HFFc6 (cell line): ENCODE measurements around the gene PAEP. TPM values are rescaled to one million over a fixed set of nuclear protein-coding genes. Genes with fewer than 3 reads are reported as not detected.

ENCODE experiments used
- DNase-seq: peaks from one replicate; pipeline ENCODE4 v3.0.0-alpha.2; 2018
- H3K27ac Mint-ChIP-seq: 2 replicates; pipeline ENCODE4 v1.8.0; 2020; ENCODE audit warnings: mild to moderate bottlenecking, mixed read lengths
- H3K27me3 Mint-ChIP-seq: 2 replicates; pipeline ENCODE4 v1.8.0; 2021; ENCODE audit warnings: mild to moderate bottlenecking, moderate library complexity, mixed read lengths; ENCODE audit not compliant: insufficient read depth
- H3K36me3 Mint-ChIP-seq: 2 replicates; pipeline ENCODE4 v1.8.0; 2021; ENCODE audit warnings: low read depth, mixed read lengths
- H3K4me1 Mint-ChIP-seq: 2 replicates; pipeline ENCODE4 v1.8.0; 2020; ENCODE audit warnings: low read depth, mixed read lengths
- H3K4me3 Mint-ChIP-seq: 2 replicates; pipeline ENCODE4 v1.8.0; 2020; ENCODE audit warnings: mild to moderate bottlenecking, moderate library complexity, mixed read lengths
- H3K9me3 Mint-ChIP-seq: 2 replicates; pipeline ENCODE4 v1.8.0; 2020; ENCODE audit warnings: mild to moderate bottlenecking, mixed read lengths
- CTCF ChIP-seq: fragments of 200-600 bp; sonication (generic); IDR thresholded peaks from 2 replicates; pipeline ENCODE4 v1.5.0; 2021; ENCODE audit warnings: antibody characterized with exemption, mild to moderate bottlenecking
- total RNA-seq, 6 experiments: library from RNA; stranded (reverse); fragmentation: NEBNext Ultra II Directional; extraction: Animal tissue kit (Norgen Biotek cat#: 25700); gene quantifications; 2 replicates in 1 of 6; 3 replicates in 5 of 6; pipeline ENCODE4 v1.2.3, GENCODE V29; 2021

The PAEP gene
- total RNA-seq, 6 experiments from 2014 or later = not detected

- Mint-ChIP-seq H3K9me3 (no peaks in the 10 kb centered on the region), H3K27me3 (peaks cover 13% of the 10 kb centered on the region), H3K36me3 (no peaks in the 10 kb centered on the region), H3K4me3 (no peak overlapping the region), H3K4me1 (no peaks in the 10 kb centered on the region), H3K27ac (no peak overlapping the region)
- no peak for TF ChIP-seq CTCF
- no peak for DNase-seq
Measured at GRCh38 chr9:135605238-135605781, 43.8 kb downstream of the PAEP start.

GRCh38 chr9:135606885-135607259 is 45.3 kb downstream of the PAEP start:
- H3K4me1 Mint-ChIP-seq = no peaks in the 10 kb centered on the region
- peaks cover 13% of the 10 kb centered on the region for H3K27me3 Mint-ChIP-seq
- peaks cover 3% of the 10 kb centered on the region; the same call in 1 of the 2 replicates for H3K9me3 Mint-ChIP-seq
- DNase-seq = no peak
- H3K27ac Mint-ChIP-seq = no peak overlapping the region
- H3K36me3 Mint-ChIP-seq = no peaks in the 10 kb centered on the region
- H3K4me3 Mint-ChIP-seq = no peak overlapping the region
- TF ChIP-seq CTCF = no peak

- Mint-ChIP-seq H3K27me3 (peaks cover 13% of the 10 kb centered on the region), H3K27ac (no peak overlapping the region), H3K9me3 (peaks cover 4% of the 10 kb centered on the region; the same call in 1 of the 2 replicates), H3K4me1 (no peaks in the 10 kb centered on the region), H3K4me3 (no peak overlapping the region), H3K36me3 (no peaks in the 10 kb centered on the region)
- TF ChIP-seq CTCF = no peak
- no peak for DNase-seq
Measured at GRCh38 chr9:135607401-135608293, 46.1 kb downstream of the PAEP start.

- DNase-seq = no peak
- Mint-ChIP-seq H3K27me3 (peaks cover 16% of the 10 kb centered on the region), H3K4me3 (no peak overlapping the region), H3K9me3 (peaks cover 4% of the 10 kb centered on the region; the same call in 1 of the 2 replicates), H3K4me1 (no peaks in the 10 kb centered on the region), H3K36me3 (no peaks in the 10 kb centered on the region), H3K27ac (no peak overlapping the region)
- TF ChIP-seq CTCF = no peak
Measured at GRCh38 chr9:135608294-135608998, 46.9 kb downstream of the PAEP start.

GRCh38 chr9:135608999-135609317 is 47.4 kb downstream of the PAEP start:
- peaks cover 4% of the 10 kb centered on the region; the same call in 1 of the 2 replicates for H3K9me3 Mint-ChIP-seq
- DNase-seq = no peak
- H3K4me3 Mint-ChIP-seq = no peak overlapping the region
- H3K27ac Mint-ChIP-seq = no peak overlapping the region
- no peaks in the 10 kb centered on the region for H3K36me3 Mint-ChIP-seq
- peaks cover 16% of the 10 kb centered on the region for H3K27me3 Mint-ChIP-seq
- no peak for TF ChIP-seq CTCF
- no peaks in the 10 kb centered on the region for H3K4me1 Mint-ChIP-seq
